HG03457 (cell line): Measurements from ENCODE around the gene MS4A14.
"Not testable (repeated sequence)": the region's sequence is repeated elsewhere in the genome, so short reads cannot be mapped to it uniquely, and the experiment has no call there.

ENCODE experiments used
- ATAC-seq: cut with Tn5 transposase; IDR thresholded peaks from one replicate; pipeline ENCODE4 v1.9.1; 2021; ENCODE audit warnings: moderate number of reproducible peaks; ENCODE audit not compliant: unreplicated experiment

MS4A14 gene

DNA sequence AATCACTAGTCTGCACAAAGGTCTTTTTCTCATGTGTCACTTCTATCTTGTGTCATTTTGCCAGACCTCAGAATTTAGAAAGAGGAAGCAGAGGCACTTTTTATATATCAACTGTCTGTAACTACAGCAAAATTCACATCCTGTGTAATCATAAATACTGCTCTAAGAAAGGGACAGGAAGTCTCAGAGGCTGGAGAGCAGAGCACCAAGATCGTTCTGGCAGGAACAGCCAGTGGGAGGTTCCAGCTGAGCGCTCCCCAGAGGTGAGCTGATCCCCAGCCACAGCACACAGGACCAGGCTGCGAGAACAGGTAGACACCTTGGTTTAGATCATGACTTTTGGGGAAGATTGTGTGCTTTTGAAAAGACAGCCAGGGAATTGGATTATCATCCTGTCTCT lies 17.9 kb upstream of the MS4A14 start, which contains the start of gene MS4A7:
Gene MS4A7, plus strand, starts transcription at position 179 of the 400 bp plus-strand sequence. CDS start 4,610 bp downstream, outside the sequence.
- ATAC-seq = peak; percentile 83

GRCh38 chr11:60389279-60389910 lies 6.9 kb upstream of the MS4A14 start:
- peak; percentile 85 for ATAC-seq

- ATAC-seq = no peak
Observed at GRCh38 chr11:60390419-60390818, 5.8 kb upstream of the MS4A14 start.

- ATAC-seq = no peak
Observed at GRCh38 chr11:60392361-60392760, 3.9 kb upstream of the MS4A14 start.

- no peak for ATAC-seq
Observed at GRCh38 chr11:60393016-60393415, 3.2 kb upstream of the MS4A14 start.

GRCh38 chr11:60394666-60395380 lies 1.4 kb upstream of the MS4A14 start:
- no peak for ATAC-seq

GRCh38 chr11:60396799-60397198 lies 540 bp downstream of the MS4A14 start:
- no peak for ATAC-seq

GRCh38 chr11:60420015-60420414 lies 23.8 kb downstream of the MS4A14 start:
- ATAC-seq = no peak

DNA sequence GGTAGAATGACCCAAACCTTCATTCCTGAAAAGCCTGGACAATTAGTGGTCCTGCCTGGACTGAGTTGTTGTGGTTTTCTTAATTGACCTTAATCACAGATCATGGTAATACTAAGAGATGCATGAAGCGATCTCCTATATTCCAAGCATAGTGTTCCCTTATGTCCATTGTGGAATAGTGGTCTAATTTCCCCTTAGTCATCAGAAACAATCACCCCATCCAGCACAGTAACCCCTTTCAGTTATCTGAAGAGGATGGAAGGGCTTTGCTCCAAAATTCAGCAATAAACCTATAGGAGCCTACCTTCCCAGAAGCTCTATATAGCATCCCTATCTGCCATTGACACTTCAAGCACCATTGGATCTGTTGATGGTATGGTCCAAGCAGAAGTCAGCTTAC lies 26.4 kb downstream of the MS4A14 start:
- no peak for ATAC-seq

GRCh38 chr11:60428517-60428916 lies 32.3 kb downstream of the MS4A14 start:
- ATAC-seq = no peak

DNA sequence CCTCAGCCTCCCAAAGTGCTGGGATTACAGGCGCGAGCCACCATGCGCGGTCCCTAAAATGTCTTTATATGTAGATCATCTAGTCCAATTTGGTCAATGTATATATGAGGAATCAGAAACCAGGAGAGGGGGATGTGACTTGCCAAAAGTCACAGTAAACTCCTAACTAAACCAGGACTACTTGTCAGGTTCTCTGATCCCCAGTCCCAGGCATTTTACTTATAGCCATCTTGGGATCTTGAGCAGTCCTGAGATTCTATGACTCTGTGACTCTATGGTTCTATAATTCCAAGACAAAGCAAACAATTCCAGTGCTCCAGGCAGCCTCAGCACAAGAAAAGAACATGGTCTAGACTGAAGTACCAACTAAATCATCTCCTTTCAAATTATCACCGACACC lies 33.0 kb downstream of the MS4A14 start, which contains the start of gene MS4A5:
Gene MS4A5, plus strand, starts transcription at position 301 of the 400 bp plus-strand sequence. CDS start 103 bp downstream, outside the sequence.
- no peak for ATAC-seq

DNA sequence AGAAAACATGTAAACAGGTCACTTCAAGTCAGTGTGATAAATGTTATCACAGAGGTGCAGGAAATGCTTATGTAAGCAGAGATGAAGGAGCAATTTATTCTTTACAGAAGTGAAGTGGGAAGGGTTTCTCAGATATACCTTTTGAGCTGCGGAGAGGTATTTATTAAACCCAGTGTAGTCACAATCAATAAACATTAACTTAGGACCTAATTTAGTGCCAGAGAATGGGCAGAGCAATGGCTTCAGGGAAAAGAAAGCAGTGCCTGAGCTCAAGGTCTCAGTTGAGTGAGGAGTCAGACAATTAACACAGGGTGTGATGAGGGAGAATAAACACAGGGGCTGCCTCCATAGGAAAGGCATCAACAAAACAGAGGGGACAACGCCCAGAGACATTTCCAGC lies 35.0 kb downstream of the MS4A14 start:
- ATAC-seq = no peak

DNA sequence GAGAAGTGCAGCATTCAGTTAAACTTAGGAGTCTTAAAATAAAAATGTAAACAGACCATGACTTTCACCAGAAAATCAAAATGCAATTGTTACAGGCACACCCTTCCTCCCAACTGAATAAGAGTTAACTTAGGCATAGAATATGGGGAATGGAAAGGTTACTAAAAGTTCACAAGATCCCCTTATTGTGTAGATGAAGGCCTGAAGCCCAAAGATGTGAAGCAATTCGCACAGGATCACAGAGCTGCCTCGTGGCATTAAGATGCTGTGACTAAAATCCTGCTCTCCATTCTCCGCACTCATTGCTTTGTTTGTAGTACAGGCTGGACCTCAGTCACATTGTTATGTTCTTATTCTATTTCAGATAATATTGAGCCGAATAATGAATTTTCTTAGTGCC lies 37.1 kb downstream of the MS4A14 start:
- no peak for ATAC-seq

DNA sequence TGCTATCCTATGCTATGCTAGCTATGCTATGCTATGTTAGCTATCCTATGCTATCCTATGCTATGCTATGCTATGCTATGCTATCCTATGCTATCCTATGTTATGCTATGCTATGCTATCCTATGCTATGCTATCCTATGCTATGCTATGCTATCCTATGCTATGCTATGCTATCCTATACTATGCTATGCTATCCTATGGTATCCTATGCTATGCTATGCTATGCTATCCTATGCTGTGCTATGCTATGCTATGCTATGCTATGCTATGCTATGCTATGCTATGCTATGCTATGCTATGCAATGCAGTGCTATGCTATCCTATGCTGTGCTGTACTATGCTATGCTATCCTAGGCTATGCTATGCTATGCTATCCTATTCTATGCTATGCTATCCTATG lies 50.8 kb downstream of the MS4A14 start:
- no peak for ATAC-seq

- ATAC-seq = no peak
Observed at GRCh38 chr11:60447846-60448245, 51.6 kb downstream of the MS4A14 start.

GRCh38 chr11:60451185-60451584 lies 54.9 kb downstream of the MS4A14 start:
- ATAC-seq = not testable (repeated sequence)

- no peak for ATAC-seq
Observed at GRCh38 chr11:60454212-60454611, 58.0 kb downstream of the MS4A14 start.

- ATAC-seq = peak; percentile 84
Observed at GRCh38 chr11:60455531-60456042, 59.3 kb downstream of the MS4A14 start, which contains the start of gene MS4A1. MS4A1 (plus strand) TSS chr11:60455847; CDS start chr11:60462375, 6,528 bp downstream.

- peak; percentile 34 for ATAC-seq
Observed at GRCh38 chr11:60457576-60457975, 61.3 kb downstream of the MS4A14 start.

- ATAC-seq = no peak
Observed at GRCh38 chr11:60459345-60459744, 63.1 kb downstream of the MS4A14 start.
